IPS-18a (cell line): ENCODE measurements around the gene ISOC2.
"Not testable (repeated sequence)": the region's sequence is repeated elsewhere in the genome, so short reads cannot be mapped to it uniquely, and the experiment has no call there.

Experiments
- H3K27ac ChIP-seq: one replicate; pipeline ENCODE4 v1.5.1; 2013; ENCODE audit warnings: low read length
- H3K27me3 ChIP-seq: one replicate; pipeline ENCODE4 v1.6.1; 2013; ENCODE audit warnings: mild to moderate bottlenecking, low read length; ENCODE audit not compliant: control insufficient read depth, insufficient read depth
- H3K36me3 ChIP-seq: one replicate; pipeline ENCODE4 v1.6.1; 2013; ENCODE audit warnings: low read depth, low read length; ENCODE audit not compliant: control insufficient read depth
- H3K4me1 ChIP-seq: one replicate; pipeline ENCODE4 v1.6.1; 2013; ENCODE audit warnings: low read depth, low read length; ENCODE audit not compliant: control insufficient read depth
- H3K4me3 ChIP-seq: one replicate; pipeline ENCODE4 v1.5.1; 2013; ENCODE audit warnings: low read length
- H3K9ac ChIP-seq: one replicate; pipeline ENCODE4 v1.6.1; 2013; ENCODE audit warnings: mild to moderate bottlenecking, low read length, moderate library complexity
- H3K9me3 ChIP-seq: one replicate; pipeline ENCODE4 v1.6.1; 2013; ENCODE audit warnings: low read depth, low read length; ENCODE audit not compliant: control insufficient read depth

The ISOC2 gene

GRCh38 chr19:55461259-55461973 lies at the start of gene ISOC2:
ISOC2 (minus strand) TSS chr19:55461642; CDS start chr19:55456486, 5,156 bp downstream.
- Histone ChIP-seq H3K9ac (peak within 1 kb of the TSS; percentile 75), H3K27ac (peak within 1 kb of the TSS; percentile 89), H3K27me3 (peaks cover 21% of the 10 kb centered on the region), H3K36me3 (no peaks in the 10 kb centered on the region), H3K9me3 (no peaks in the 10 kb centered on the region), H3K4me1 (peaks cover 5% of the 10 kb centered on the region), H3K4me3 (peak within 1 kb of the TSS; percentile 86)

DNA sequence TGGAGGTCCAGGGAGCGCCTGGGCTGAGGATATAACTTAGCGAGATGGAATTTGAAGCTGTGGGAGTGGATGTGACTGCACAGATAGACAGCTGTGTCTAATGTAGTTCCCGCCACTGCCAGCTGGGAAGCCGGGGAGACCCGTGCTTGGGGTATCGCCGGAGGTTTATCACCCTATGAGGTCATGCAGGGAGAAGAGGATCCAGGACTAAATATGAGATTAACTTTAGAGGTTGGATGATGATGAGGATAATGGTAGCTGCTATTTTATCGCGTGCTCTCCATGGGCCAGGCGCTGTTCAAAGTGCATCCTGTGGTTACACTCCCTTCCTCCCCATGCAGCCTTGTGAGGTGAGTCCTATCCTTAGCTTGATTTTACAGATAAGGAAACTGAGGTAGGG lies 46.7 kb upstream of the ISOC2 start:
- no peaks in the 10 kb centered on the region for H3K4me1 ChIP-seq
- no peak overlapping the region for H3K9ac ChIP-seq
- H3K4me3 ChIP-seq, result no peak overlapping the region
- peaks cover 15% of the 10 kb centered on the region for H3K27me3 ChIP-seq
- H3K36me3 ChIP-seq, result no peaks in the 10 kb centered on the region
- no peak overlapping the region for H3K27ac ChIP-seq
- H3K9me3 ChIP-seq, result no peaks in the 10 kb centered on the region

DNA sequence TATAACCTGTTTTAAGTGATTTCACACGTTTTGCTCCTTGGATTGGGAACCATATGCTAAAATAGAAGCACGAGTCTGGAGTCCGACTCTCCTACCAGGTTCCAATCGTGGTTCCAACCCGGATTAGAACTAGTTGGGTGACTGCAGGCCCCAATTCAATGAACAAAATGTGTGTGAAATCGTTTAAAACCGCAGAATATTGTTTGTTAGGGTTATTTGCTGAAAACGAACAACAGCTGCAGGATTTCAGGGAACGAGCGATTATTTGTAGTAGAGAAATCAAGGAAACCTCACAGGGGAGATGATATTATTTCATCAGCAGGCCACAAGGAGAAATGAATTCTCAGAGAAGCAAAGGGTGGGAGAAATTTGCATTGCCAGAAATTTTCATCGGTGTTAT lies 43.5 kb upstream of the ISOC2 start:
- H3K27me3 ChIP-seq, result peaks cover 35% of the 10 kb centered on the region
- no peak overlapping the region for H3K27ac ChIP-seq
- H3K9me3 ChIP-seq, result no peaks in the 10 kb centered on the region
- H3K9ac ChIP-seq, result no peak overlapping the region
- H3K4me3 ChIP-seq, result no peak overlapping the region
- no peaks in the 10 kb centered on the region for H3K4me1 ChIP-seq
- no peaks in the 10 kb centered on the region for H3K36me3 ChIP-seq

DNA sequence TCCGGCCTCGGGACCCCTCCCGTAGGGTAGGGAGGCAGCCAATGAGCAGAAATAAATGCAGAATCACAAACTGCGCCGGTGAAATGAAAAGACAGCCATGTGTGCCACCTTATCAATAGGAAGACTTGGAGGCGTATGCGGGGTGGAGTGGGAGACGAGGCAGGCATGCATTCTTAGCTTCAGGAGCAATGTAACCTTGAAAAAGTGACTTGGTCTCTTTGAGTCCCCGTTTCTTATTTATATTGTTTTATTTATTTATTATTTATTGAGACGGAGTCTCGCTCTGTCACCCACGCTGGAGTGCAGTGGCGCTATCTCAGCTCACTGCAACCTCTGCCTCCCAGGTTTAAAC lies 42.8 kb upstream of the ISOC2 start:
- Histone ChIP-seq H3K4me3 (no peak overlapping the region), H3K9ac (no peak overlapping the region), H3K9me3 (no peaks in the 10 kb centered on the region), H3K4me1 (no peaks in the 10 kb centered on the region), H3K36me3 (no peaks in the 10 kb centered on the region), H3K27me3 (peaks cover 35% of the 10 kb centered on the region), H3K27ac (no peak overlapping the region)

DNA sequence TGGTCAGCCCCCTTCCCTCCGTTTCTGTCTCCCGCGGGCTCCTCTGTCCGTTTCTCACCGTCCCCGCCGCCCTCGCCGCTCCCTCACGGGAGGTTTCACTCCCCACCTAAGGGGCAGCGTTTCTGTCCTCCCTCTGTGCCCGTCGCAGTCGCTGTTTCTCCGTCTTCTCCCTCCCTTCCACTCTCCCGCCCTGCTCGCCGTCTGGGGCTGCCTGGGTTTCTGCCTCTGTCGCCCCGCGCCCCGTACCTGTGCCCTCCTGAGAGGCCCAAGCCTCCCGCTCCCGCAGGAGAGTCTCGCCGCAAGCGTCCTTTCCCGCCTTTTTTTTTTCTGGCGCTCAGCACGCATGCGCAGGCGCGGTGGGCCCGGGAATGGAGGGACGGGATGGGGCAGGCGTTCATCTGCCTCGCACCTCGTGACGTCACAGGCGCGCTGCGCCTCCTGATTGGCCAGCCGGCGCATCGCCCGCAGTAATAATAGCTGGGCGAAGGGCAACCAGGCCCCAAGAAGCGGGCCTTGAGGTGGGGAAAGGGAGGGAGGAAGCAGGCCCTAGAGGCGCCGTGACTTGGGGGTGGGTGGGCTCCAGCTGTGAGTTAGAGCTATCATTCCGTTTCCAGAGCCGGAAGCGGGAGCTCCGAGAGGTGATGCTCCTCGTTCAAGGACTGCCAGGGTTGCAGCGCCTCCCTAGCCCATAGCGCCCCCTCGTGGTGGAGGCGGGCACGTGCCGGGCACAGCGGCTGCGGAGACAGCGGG lies 42.2 kb upstream of the ISOC2 start:
- Histone ChIP-seq H3K27me3 (peaks cover 35% of the 10 kb centered on the region), H3K4me3 (peak overlapping the region; percentile 25), H3K4me1 (no peaks in the 10 kb centered on the region), H3K36me3 (no peaks in the 10 kb centered on the region), H3K9me3 (no peaks in the 10 kb centered on the region), H3K27ac (no peak overlapping the region), H3K9ac (no peak overlapping the region)

GRCh38 chr19:55503157-55503501 lies 41.7 kb upstream of the ISOC2 start:
- H3K4me1 ChIP-seq, result no peaks in the 10 kb centered on the region
- H3K9me3 ChIP-seq, result no peaks in the 10 kb centered on the region
- no peak overlapping the region for H3K9ac ChIP-seq
- no peak overlapping the region for H3K4me3 ChIP-seq
- no peak overlapping the region for H3K27ac ChIP-seq
- peaks cover 35% of the 10 kb centered on the region for H3K27me3 ChIP-seq
- no peaks in the 10 kb centered on the region for H3K36me3 ChIP-seq

DNA sequence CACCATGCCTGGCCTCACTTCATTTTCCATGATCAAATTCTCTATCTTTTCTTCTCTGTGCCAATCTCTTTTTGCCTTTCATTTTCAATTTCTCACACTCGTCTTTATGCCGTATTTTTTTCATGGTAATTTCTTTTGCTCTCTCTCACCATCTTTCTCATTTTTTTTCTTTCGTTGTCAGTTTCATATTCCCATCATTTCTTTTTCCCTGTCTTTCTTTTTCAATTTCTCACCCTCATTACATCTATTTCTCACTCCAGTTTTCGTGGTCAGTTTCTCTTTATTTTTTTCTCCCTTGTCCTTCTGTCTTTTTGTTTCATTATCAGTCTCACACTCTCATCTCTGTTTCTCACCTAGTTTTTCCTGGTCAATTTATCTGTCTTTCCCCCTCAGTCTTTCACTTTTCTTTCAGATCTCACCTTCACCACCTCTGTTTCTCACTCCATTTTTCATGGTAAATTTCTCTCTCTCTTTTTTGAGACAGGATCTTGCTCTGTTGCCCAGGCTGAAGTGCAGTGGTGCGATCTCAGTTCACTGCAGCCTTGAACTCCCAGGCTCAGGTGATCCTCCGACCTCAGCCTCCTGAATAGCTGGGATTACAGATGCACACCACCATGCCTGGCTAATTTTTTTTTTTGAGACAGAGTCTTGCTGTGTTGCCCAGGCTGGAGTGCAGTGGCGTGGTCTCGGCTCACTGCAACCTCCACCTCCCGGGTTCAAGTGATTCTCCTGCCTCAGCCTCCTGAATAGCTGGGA lies 40.9 kb upstream of the ISOC2 start:
- H3K4me3 ChIP-seq, result no peak overlapping the region
- H3K9me3 ChIP-seq, result no peaks in the 10 kb centered on the region
- H3K36me3 ChIP-seq, result no peaks in the 10 kb centered on the region
- H3K27me3 ChIP-seq, result peaks cover 35% of the 10 kb centered on the region
- H3K27ac ChIP-seq, result no peak overlapping the region
- no peak overlapping the region for H3K9ac ChIP-seq
- H3K4me1 ChIP-seq, result no peaks in the 10 kb centered on the region

GRCh38 chr19:55500368-55500952 lies 39.0 kb upstream of the ISOC2 start:
- Histone ChIP-seq H3K27me3 (peaks cover 33% of the 10 kb centered on the region), H3K27ac (no peak overlapping the region), H3K9me3 (no peaks in the 10 kb centered on the region), H3K9ac (no peak overlapping the region), H3K4me3 (no peak overlapping the region), H3K4me1 (peaks cover 8% of the 10 kb centered on the region), H3K36me3 (no peaks in the 10 kb centered on the region)

GRCh38 chr19:55498246-55498840 lies 36.9 kb upstream of the ISOC2 start:
- Histone ChIP-seq H3K27ac (no peak overlapping the region), H3K9ac (no peak overlapping the region), H3K36me3 (no peaks in the 10 kb centered on the region), H3K4me1 (peaks cover 8% of the 10 kb centered on the region), H3K27me3 (peaks cover 22% of the 10 kb centered on the region), H3K9me3 (no peaks in the 10 kb centered on the region), H3K4me3 (no peak overlapping the region)

DNA sequence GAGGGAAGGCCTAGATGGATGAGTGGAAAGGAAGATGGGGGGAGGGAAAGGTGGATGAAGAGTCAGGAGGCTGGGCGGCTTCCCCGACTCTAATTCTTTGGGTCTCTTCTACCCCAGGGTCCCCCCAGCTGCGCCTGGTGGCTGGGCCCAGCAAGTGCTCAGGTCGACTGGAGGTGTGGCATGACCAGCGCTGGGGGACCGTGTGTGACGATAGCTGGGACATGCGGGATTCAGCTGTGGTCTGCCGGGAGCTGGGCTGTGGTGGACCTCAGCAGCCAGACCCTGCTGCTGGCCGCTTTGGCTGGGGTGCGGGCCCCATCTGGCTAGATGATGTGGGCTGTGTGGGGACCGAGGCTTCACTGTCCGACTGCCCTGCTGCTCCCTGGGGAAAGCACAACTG lies 36.3 kb upstream of the ISOC2 start:
- Histone ChIP-seq H3K4me1 (peaks cover 8% of the 10 kb centered on the region), H3K27ac (no peak overlapping the region), H3K9ac (no peak overlapping the region), H3K9me3 (no peaks in the 10 kb centered on the region), H3K4me3 (no peak overlapping the region), H3K27me3 (peaks cover 16% of the 10 kb centered on the region), H3K36me3 (no peaks in the 10 kb centered on the region)

- H3K36me3 ChIP-seq, H3K27ac ChIP-seq, H3K4me1 ChIP-seq, H3K9me3 ChIP-seq, H3K27me3 ChIP-seq, H3K9ac ChIP-seq, H3K4me3 ChIP-seq: not testable (repeated sequence)
These were observed 35.4 kb upstream of the ISOC2 start for GRCh38 chr19:55496820-55497219.
